Lower leg skin (tissue), 4 donors: ENCODE data around the gene ENAH. TPM values are rescaled to one million over a fixed set of nuclear protein-coding genes. Genes with fewer than 3 reads are reported as not detected.
"Not testable (repeated sequence)": the region's sequence is repeated elsewhere in the genome, so short reads cannot be mapped to it uniquely, and the experiment has no call there.

Source experiments
- DNase-seq, 2 donors: peaks; one replicate each; pipeline ENCODE4 v3.0.0-alpha.2; 2019; ENCODE audit warnings: low spot score in 2 of 2
- H3K4me3 ChIP-seq: fragments of 200-600 bp; sonication (generic); 2 replicates; pipeline ENCODE4 v1.5.1; 2017; ENCODE audit warnings: mild to moderate bottlenecking, low read depth; ENCODE audit not compliant: poor library complexity, severe bottlenecking
- CTCF ChIP-seq, 3 donors: fragments of 450-650 bp; IDR thresholded peaks; one replicate each; pipeline ENCODE4 v1.5.1; 2016; ENCODE audit warnings: antibody characterized with exemption in 3 of 3, mild to moderate bottlenecking in 3 of 3, moderate library complexity in 2 of 3
- POLR2A ChIP-seq, 2 donors: fragments of 450-650 bp; IDR thresholded peaks; one replicate each; pipeline ENCODE4 v1.6.1; 2016 to 2017; ENCODE audit warnings: antibody characterized with exemption in 2 of 2, mild to moderate bottlenecking in 1 of 2, moderate library complexity in 1 of 2
- WGBS, 2 donors: methylation state at CpG; one replicate each; pipeline ENCODE4 v1.1.5; 2018; 5-methylcytosine and 5-hydroxymethylcytosine counted together
- intact Hi-C: fragments of 100-400 bp; cut with DNase I; formaldehyde crosslinking; loops from one replicate; pipeline ENCODE4 v1.15.0; 2023; ENCODE audit warnings: low total_unique reads
- total RNA-seq, 4 donors: library from RNA; depleted of rRNA; stranded (reverse); fragments of >200 nt; gene quantifications; one replicate each; pipeline ENCODE4 v1.1.0, GENCODE V29; 2016

ENAH gene
- total RNA-seq, 4 donors from 2014 or later = 32.5 to 37.4 (median 35.2) TPM

GRCh38 chr1:225517221-225517620 lies 135.7 kb downstream of the ENAH start:
- intact Hi-C loops = no loop called here
- TF ChIP-seq POLR2A (IDR thresholded peaks at IDR 0.05) (no peak), CTCF (IDR thresholded peaks at IDR 0.05) (no peak)
- no peak for DNase-seq
- no peak overlapping the region for H3K4me3 ChIP-seq
- 94 to 96% methylated on average over 6 of the region's 6 CpGs for WGBS, 2 donors

- 56 to 64% methylated on average over 3 of the region's 3 CpGs for WGBS, 2 donors
- DNase-seq = no peak
- intact Hi-C loops = no loop called here
- TF ChIP-seq CTCF (IDR thresholded peaks at IDR 0.05) = no peak
- TF ChIP-seq POLR2A (IDR thresholded peaks at IDR 0.05) = no peak
- H3K4me3 ChIP-seq = no peak overlapping the region
Observed at GRCh38 chr1:225514671-225515081, 138.2 kb downstream of the ENAH start.

GRCh38 chr1:225513576-225513975 lies 139.3 kb downstream of the ENAH start:
- DNase-seq, intact Hi-C loops, H3K4me3 ChIP-seq: not testable (repeated sequence)
- 94 to 95% methylated on average over 9 of the region's 9 CpGs for WGBS, 2 donors

- 82 to 97% methylated on average over 4 of the region's 4 CpGs for WGBS, 2 donors
- no peak overlapping the region for H3K4me3 ChIP-seq
- intact Hi-C loops = no loop called here
- no peak for TF ChIP-seq POLR2A (IDR thresholded peaks at IDR 0.05)
- no peak for TF ChIP-seq CTCF (IDR thresholded peaks at IDR 0.05)
- no peak for DNase-seq
Observed at GRCh38 chr1:225511828-225512381, 141.0 kb downstream of the ENAH start.

- DNase-seq, H3K4me3 ChIP-seq, intact Hi-C loops: not testable (repeated sequence)
- 94 to 97% methylated on average over 2 of the region's 2 CpGs for WGBS, 2 donors
Observed at GRCh38 chr1:225510740-225511139, 142.2 kb downstream of the ENAH start.

GRCh38 chr1:225509770-225510169 lies 143.2 kb downstream of the ENAH start:
- no peak for DNase-seq
- intact Hi-C loops = no loop called here
- TF ChIP-seq POLR2A (IDR thresholded peaks at IDR 0.05) (no peak), CTCF (IDR thresholded peaks at IDR 0.05) (no peak)
- WGBS, 2 donors = 82 to 85% methylated on average over 3 of the region's 3 CpGs
- no peak overlapping the region for H3K4me3 ChIP-seq

GRCh38 chr1:225509376-225509707 lies 143.6 kb downstream of the ENAH start:
- no peak for DNase-seq
- 89 to 93% methylated on average over 2 of the region's 2 CpGs for WGBS, 2 donors
- TF ChIP-seq CTCF (IDR thresholded peaks at IDR 0.05) = no peak
- no peak for TF ChIP-seq POLR2A (IDR thresholded peaks at IDR 0.05)
- intact Hi-C loops = no loop called here
- no peak overlapping the region for H3K4me3 ChIP-seq
